HS-5 (cell line): ENCODE measurements around the gene SIX2.
A peak's percentile ranks its signal among the peaks of the same experiment; 100 is the strongest.
"Not testable (repeated sequence)": the region's sequence is repeated elsewhere in the genome, so short reads cannot be mapped to it uniquely, and the experiment has no call there.

Experiments used
- DNase-seq: peaks from one replicate; pipeline ENCODE4 v3.0.0-alpha.2; 2012; ENCODE audit warnings: low read depth

The SIX2 gene

GRCh38 chr2:45009303-45009927 is at the start of gene SIX2:
TSS of gene SIX2 (minus strand) at chr2:45009452. CDS start at chr2:45009110, 342 bp downstream.
- DNase-seq: peak; percentile 90

- DNase-seq: no peak
Measured at GRCh38 chr2:45055162-45055605, 45.9 kb upstream of the SIX2 start.

- no peak for DNase-seq
Measured at GRCh38 chr2:45053966-45054365, 44.7 kb upstream of the SIX2 start.

GRCh38 chr2:45052388-45052928 is 43.2 kb upstream of the SIX2 start:
- DNase-seq: no peak

GRCh38 chr2:45049569-45050336 is 40.5 kb upstream of the SIX2 start:
- DNase-seq: no peak

GRCh38 chr2:45047301-45047700 is 38.0 kb upstream of the SIX2 start:
- no peak for DNase-seq

- no peak for DNase-seq
Measured at GRCh38 chr2:45046786-45047185, 37.5 kb upstream of the SIX2 start.

- no peak for DNase-seq
Measured at GRCh38 chr2:45045706-45046105, 36.5 kb upstream of the SIX2 start.

- DNase-seq: no peak
Measured at GRCh38 chr2:45044916-45045315, 35.7 kb upstream of the SIX2 start.

- DNase-seq: no peak
Measured at GRCh38 chr2:45043174-45043573, 33.9 kb upstream of the SIX2 start.

- no peak for DNase-seq
Measured at GRCh38 chr2:45042401-45042800, 33.1 kb upstream of the SIX2 start.

- no peak for DNase-seq
Measured at GRCh38 chr2:45040786-45041185, 31.5 kb upstream of the SIX2 start.

- not testable (repeated sequence) for DNase-seq
Measured at GRCh38 chr2:45039804-45040203, 30.6 kb upstream of the SIX2 start.

- not testable (repeated sequence) for DNase-seq
Measured at GRCh38 chr2:45038861-45039260, 29.6 kb upstream of the SIX2 start.

- DNase-seq: no peak
Measured at GRCh38 chr2:45033302-45033701, 24.1 kb upstream of the SIX2 start.

- DNase-seq: no peak
Measured at GRCh38 chr2:45031028-45031427, 21.8 kb upstream of the SIX2 start.

GRCh38 chr2:45030553-45030952 is 21.3 kb upstream of the SIX2 start:
- DNase-seq: no peak

GRCh38 chr2:45029215-45029614 is 20.0 kb upstream of the SIX2 start:
- no peak for DNase-seq

GRCh38 chr2:45028276-45028675 is 19.0 kb upstream of the SIX2 start:
- no peak for DNase-seq

- no peak for DNase-seq
Measured at GRCh38 chr2:45026924-45027450, 17.7 kb upstream of the SIX2 start.

- peak; percentile 94 for DNase-seq
Measured at GRCh38 chr2:45024600-45025291, 15.5 kb upstream of the SIX2 start.

- DNase-seq: no peak
Measured at GRCh38 chr2:45024097-45024496, 14.8 kb upstream of the SIX2 start.
